Neural cell (in vitro differentiated cells): Measurements from ENCODE around the gene ZNRD2.

ENCODE experiments used
- CTCF ChIP-seq: fragments of 450-650 bp; IDR thresholded peaks from 2 replicates; pipeline ENCODE4 v1.5.1; 2014; ENCODE audit warnings: antibody characterized with exemption, mild to moderate bottlenecking, moderate library complexity; ENCODE audit not compliant: poor library complexity, severe bottlenecking
- EP300 ChIP-seq: fragments of 450-650 bp; conservative IDR thresholded peaks from 2 replicates; pipeline ENCODE4 v1.6.1; 2014; ENCODE audit warnings: antibody characterized with exemption, mild to moderate bottlenecking, moderate library complexity; ENCODE audit not compliant: poor library complexity, severe bottlenecking
- EZH2 ChIP-seq: fragments of 200-600, 300-800 bp; shearing (Covaris generic), sonication (generic); IDR thresholded peaks from 2 replicates; pipeline ENCODE4 v1.6.1; 2014; ENCODE audit warnings: antibody characterized with exemption, low read length, borderline replicate concordance, mild to moderate bottlenecking; ENCODE audit not compliant: insufficient read depth, poor library complexity, severe bottlenecking
- MXI1 ChIP-seq: fragments of 450-650 bp; conservative IDR thresholded peaks from 2 replicates; pipeline ENCODE4 v1.6.1; 2014; ENCODE audit warnings: antibody characterized with exemption, mild to moderate bottlenecking; ENCODE audit not compliant: poor library complexity, severe bottlenecking
- SMC3 ChIP-seq: fragments of 450-650 bp; conservative IDR thresholded peaks from 2 replicates; pipeline ENCODE4 v1.6.1; 2014; ENCODE audit warnings: antibody characterized with exemption, mild to moderate bottlenecking, moderate library complexity; ENCODE audit not compliant: poor library complexity
- TAF1 ChIP-seq: IDR thresholded peaks from 2 replicates; pipeline ENCODE4 v1.6.1; 2012; ENCODE audit warnings: low read depth
- TF ChIP-seq, protein P1 (sequence below): IDR thresholded peaks from 2 replicates; pipeline ENCODE4 v1.6.1; 2012; ENCODE audit warnings: borderline replicate concordance

GRCh38 chr11:65554057-65554818 lies 16.0 kb upstream of the ZNRD2 start:
- no peak for TF ChIP-seq CTCF
- no peak for TF ChIP-seq MXI1
- TF ChIP-seq EZH2: no peak
- TF ChIP-seq, protein P1, sequence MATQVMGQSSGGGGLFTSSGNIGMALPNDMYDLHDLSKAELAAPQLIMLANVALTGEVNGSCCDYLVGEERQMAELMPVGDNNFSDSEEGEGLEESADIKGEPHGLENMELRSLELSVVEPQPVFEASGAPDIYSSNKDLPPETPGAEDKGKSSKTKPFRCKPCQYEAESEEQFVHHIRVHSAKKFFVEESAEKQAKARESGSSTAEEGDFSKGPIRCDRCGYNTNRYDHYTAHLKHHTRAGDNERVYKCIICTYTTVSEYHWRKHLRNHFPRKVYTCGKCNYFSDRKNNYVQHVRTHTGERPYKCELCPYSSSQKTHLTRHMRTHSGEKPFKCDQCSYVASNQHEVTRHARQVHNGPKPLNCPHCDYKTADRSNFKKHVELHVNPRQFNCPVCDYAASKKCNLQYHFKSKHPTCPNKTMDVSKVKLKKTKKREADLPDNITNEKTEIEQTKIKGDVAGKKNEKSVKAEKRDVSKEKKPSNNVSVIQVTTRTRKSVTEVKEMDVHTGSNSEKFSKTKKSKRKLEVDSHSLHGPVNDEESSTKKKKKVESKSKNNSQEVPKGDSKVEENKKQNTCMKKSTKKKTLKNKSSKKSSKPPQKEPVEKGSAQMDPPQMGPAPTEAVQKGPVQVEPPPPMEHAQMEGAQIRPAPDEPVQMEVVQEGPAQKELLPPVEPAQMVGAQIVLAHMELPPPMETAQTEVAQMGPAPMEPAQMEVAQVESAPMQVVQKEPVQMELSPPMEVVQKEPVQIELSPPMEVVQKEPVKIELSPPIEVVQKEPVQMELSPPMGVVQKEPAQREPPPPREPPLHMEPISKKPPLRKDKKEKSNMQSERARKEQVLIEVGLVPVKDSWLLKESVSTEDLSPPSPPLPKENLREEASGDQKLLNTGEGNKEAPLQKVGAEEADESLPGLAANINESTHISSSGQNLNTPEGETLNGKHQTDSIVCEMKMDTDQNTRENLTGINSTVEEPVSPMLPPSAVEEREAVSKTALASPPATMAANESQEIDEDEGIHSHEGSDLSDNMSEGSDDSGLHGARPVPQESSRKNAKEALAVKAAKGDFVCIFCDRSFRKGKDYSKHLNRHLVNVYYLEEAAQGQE: no peak
- TF ChIP-seq TAF1: no peak
- TF ChIP-seq EP300: no peak
- no peak for TF ChIP-seq SMC3
